Prostate gland (tissue), 2 donors: ENCODE results near the gene NPTX1.

Experiments used
- POLR2A ChIP-seq: fragments of 450-650 bp; IDR thresholded peaks from one replicate; pipeline ENCODE4 v1.6.1; 2016; ENCODE audit warnings: antibody characterized with exemption, mild to moderate bottlenecking
- POLR2AphosphoS5 ChIP-seq: sonication (generic); formaldehyde crosslinking; IDR thresholded peaks from one replicate; pipeline ENCODE4 v1.6.1; 2017; ENCODE audit warnings: antibody characterized with exemption
- TF ChIP-seq, protein P1 (sequence below), 4 experiments: fragments of 200-600 bp in 2 of 4; fragments of 450-650 bp in 2 of 4; sonication (generic) in 2 of 4; IDR thresholded peaks; 1 replicate in 3 of 4; 2 replicates in 1 of 4; pipeline ENCODE4 v1.5.1; 2016 to 2019; ENCODE audit warnings: antibody characterized with exemption in 4 of 4, mild to moderate bottlenecking in 2 of 4, moderate library complexity in 2 of 4

DNA sequence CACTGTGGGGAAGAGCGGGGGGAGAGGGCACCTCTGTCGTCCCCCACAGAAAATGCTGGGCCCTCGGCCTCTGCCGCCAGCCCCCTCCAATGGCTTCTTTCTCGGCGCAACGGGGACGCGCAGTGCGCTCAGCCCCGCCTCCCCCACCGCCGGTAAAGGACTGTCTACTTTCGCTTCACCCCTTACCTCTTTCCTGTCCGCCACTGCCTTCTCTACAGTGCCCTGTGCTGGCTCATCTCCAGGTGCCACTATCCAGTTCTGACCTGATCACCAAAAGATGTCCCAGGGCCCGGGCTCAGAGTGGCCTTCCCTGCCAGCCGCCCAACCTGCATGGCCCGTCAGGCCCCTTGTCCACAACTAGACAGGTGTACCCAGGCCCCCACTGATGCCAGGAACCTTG, 54.1 kb downstream of the NPTX1 start:
- TF ChIP-seq, protein P1, sequence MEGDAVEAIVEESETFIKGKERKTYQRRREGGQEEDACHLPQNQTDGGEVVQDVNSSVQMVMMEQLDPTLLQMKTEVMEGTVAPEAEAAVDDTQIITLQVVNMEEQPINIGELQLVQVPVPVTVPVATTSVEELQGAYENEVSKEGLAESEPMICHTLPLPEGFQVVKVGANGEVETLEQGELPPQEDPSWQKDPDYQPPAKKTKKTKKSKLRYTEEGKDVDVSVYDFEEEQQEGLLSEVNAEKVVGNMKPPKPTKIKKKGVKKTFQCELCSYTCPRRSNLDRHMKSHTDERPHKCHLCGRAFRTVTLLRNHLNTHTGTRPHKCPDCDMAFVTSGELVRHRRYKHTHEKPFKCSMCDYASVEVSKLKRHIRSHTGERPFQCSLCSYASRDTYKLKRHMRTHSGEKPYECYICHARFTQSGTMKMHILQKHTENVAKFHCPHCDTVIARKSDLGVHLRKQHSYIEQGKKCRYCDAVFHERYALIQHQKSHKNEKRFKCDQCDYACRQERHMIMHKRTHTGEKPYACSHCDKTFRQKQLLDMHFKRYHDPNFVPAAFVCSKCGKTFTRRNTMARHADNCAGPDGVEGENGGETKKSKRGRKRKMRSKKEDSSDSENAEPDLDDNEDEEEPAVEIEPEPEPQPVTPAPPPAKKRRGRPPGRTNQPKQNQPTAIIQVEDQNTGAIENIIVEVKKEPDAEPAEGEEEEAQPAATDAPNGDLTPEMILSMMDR (IDR thresholded peaks at IDR 0.05): no peak
- TF ChIP-seq POLR2A (no peak), POLR2AphosphoS5 (no peak)
